Thoracic aorta (tissue), 2 donors: Measurements from ENCODE around the gene TRIP11. TPM values are rescaled to one million over a fixed set of nuclear protein-coding genes. Genes with fewer than 3 reads are reported as not detected.
"Not testable (repeated sequence)": the region's sequence is repeated elsewhere in the genome, so short reads cannot be mapped to it uniquely, and the experiment has no call there.

ENCODE experiments used
- ATAC-seq: fragments of 150-250 bp; one replicate; pipeline ENCODE4 v1.8.0; 2017; ENCODE audit warnings: low read depth; ENCODE audit not compliant: insufficient number of reproducible peaks, low FRiP score
- DNase-seq: peaks from one replicate; pipeline ENCODE4 v3.0.0-alpha.2; 2020; ENCODE audit warnings: low spot score
- H3K27ac ChIP-seq, 2 donors: fragments of 200-600 bp; sonication (generic); 1 replicate in 1 of 2; 2 replicates in 1 of 2; pipeline ENCODE4 v1.5.1; 2016; ENCODE audit warnings: mild to moderate bottlenecking in 2 of 2, moderate library complexity in 2 of 2
- H3K27me3 ChIP-seq: fragments of 200-600 bp; sonication (generic); replicated peaks from 2 replicates; pipeline ENCODE4 v1.6.0; 2016; ENCODE audit warnings: mild to moderate bottlenecking; ENCODE audit not compliant: insufficient read depth
- H3K36me3 ChIP-seq: fragments of 200-600 bp; sonication (generic); one replicate; pipeline ENCODE4 v1.5.1; 2016
- H3K4me1 ChIP-seq, 2 donors: fragments of 200-600 bp; sonication (generic); 1 replicate in 1 of 2; 2 replicates in 1 of 2; pipeline versions ENCODE4 v1.5.1 to v1.6.0; 2016; ENCODE audit warnings: low read depth in 2 of 2, mild to moderate bottlenecking in 1 of 2; ENCODE audit not compliant: control insufficient read depth in 1 of 2
- H3K4me3 ChIP-seq: fragments of 200-600 bp; sonication (generic); 2 replicates; pipeline ENCODE4 v1.5.1; 2016; ENCODE audit warnings: mild to moderate bottlenecking
- H3K9me3 ChIP-seq: fragments of 200-600 bp; sonication (generic); 2 replicates; pipeline ENCODE4 v1.5.1; 2016
- CTCF ChIP-seq: fragments of 200-600 bp; sonication (generic); IDR thresholded peaks from one replicate; pipeline ENCODE4 v1.5.1; 2019; ENCODE audit warnings: antibody characterized with exemption
- total RNA-seq, 2 donors: library from RNA; depleted of rRNA; stranded (reverse); fragments of >200 nt; gene quantifications; one replicate each; pipeline versions ENCODE4 v1.1.0 to v1.2.3, GENCODE V29; 2016

The TRIP11 gene
- 10 to 100 TPM; 31.9 to 36.8 TPM for total RNA-seq

- no peak for TF ChIP-seq CTCF
- H3K36me3 ChIP-seq = peaks cover 4% of the 10 kb centered on the region
- H3K27ac ChIP-seq = peak within 1 kb of the TSS; percentile 96 to 99
- ATAC-seq (peak; percentile 90), DNase-seq (peak; percentile 63)
- H3K9me3 ChIP-seq = no peaks in the 10 kb centered on the region
- no peaks in the 10 kb centered on the region for H3K27me3 ChIP-seq
- peaks cover 23 to 37% of the 10 kb centered on the region in 2 donors for H3K4me1 ChIP-seq
- H3K4me3 ChIP-seq = peak within 1 kb of the TSS; percentile 94
Measured at GRCh38 chr14:92039719-92040430, at the start of gene TRIP11. TSS of gene TRIP11 (minus strand) at chr14:92040059. CDS start at chr14:92039685, 374 bp downstream.

- no peaks in the 10 kb centered on the region for H3K27me3 ChIP-seq
- H3K36me3 ChIP-seq = peaks cover 44% of the 10 kb centered on the region
- ATAC-seq (no peak), DNase-seq (no peak)
- H3K4me3 ChIP-seq = no peak overlapping the region
- no peak for TF ChIP-seq CTCF
- no peaks in the 10 kb centered on the region for H3K4me1 ChIP-seq
- no peak overlapping the region for H3K27ac ChIP-seq
- no peaks in the 10 kb centered on the region for H3K9me3 ChIP-seq
Measured at GRCh38 chr14:92088494-92088893, 48.6 kb upstream of the TRIP11 start.

GRCh38 chr14:92074555-92074954 lies 34.7 kb upstream of the TRIP11 start:
- H3K9me3 ChIP-seq = no peaks in the 10 kb centered on the region
- no peaks in the 10 kb centered on the region for H3K27me3 ChIP-seq
- H3K4me1 ChIP-seq = no peaks in the 10 kb centered on the region
- ATAC-seq (no peak), DNase-seq (no peak)
- H3K36me3 ChIP-seq = peaks cover 26% of the 10 kb centered on the region
- no peak overlapping the region for H3K27ac ChIP-seq
- no peak for TF ChIP-seq CTCF
- no peak overlapping the region for H3K4me3 ChIP-seq

- no peak for TF ChIP-seq CTCF
- DNase-seq (no peak), ATAC-seq (no peak)
- H3K27me3 ChIP-seq = no peaks in the 10 kb centered on the region
- H3K4me3 ChIP-seq = no peak overlapping the region
- H3K4me1 ChIP-seq = no peaks in the 10 kb centered on the region
- H3K9me3 ChIP-seq = no peaks in the 10 kb centered on the region
- peaks cover 2% of the 10 kb centered on the region for H3K36me3 ChIP-seq
- H3K27ac ChIP-seq = peak overlapping the region in 1 of 2 donors; percentile 5
Measured at GRCh38 chr14:92058006-92058917, 18.4 kb upstream of the TRIP11 start.

GRCh38 chr14:92049781-92050180 lies 9.9 kb upstream of the TRIP11 start:
- Histone ChIP-seq H3K27me3 (no peaks in the 10 kb centered on the region), H3K9me3 (peaks cover 4% of the 10 kb centered on the region), H3K36me3 (peaks cover 8% of the 10 kb centered on the region), H3K27ac (no peak overlapping the region), H3K4me1 (no peaks in the 10 kb centered on the region), H3K4me3 (no peak overlapping the region)
- ATAC-seq (no peak), DNase-seq (no peak)
- no peak for TF ChIP-seq CTCF

- H3K9me3 ChIP-seq, H3K4me3 ChIP-seq, H3K27ac ChIP-seq, DNase-seq, H3K4me1 ChIP-seq, H3K27me3 ChIP-seq, ATAC-seq, H3K36me3 ChIP-seq: not testable (repeated sequence)
Measured at GRCh38 chr14:92049221-92049620, 9.4 kb upstream of the TRIP11 start.

- not testable (repeated sequence) for DNase-seq, H3K27ac ChIP-seq, H3K9me3 ChIP-seq, ATAC-seq, H3K4me1 ChIP-seq, H3K27me3 ChIP-seq, H3K4me3 ChIP-seq
- peaks cover 12% of the 10 kb centered on the region for H3K36me3 ChIP-seq
Measured at GRCh38 chr14:92045904-92046303, 6.0 kb upstream of the TRIP11 start.
